Hepatocyte (in vitro differentiated cells): ENCODE measurements around the gene MRPL3.

ENCODE experiments used
- EZH2phosphoT487 ChIP-seq: fragments of 200-600 bp; sonication (generic); IDR thresholded peaks from one replicate; pipeline ENCODE4 v1.6.1; 2018; ENCODE audit warnings: antibody characterized with exemption, mild to moderate bottlenecking, low read depth, moderate library complexity; ENCODE audit not compliant: unreplicated experiment, severe bottlenecking
- TF ChIP-seq, protein P1 (sequence below): fragments of 200-600 bp; sonication (generic); IDR thresholded peaks from 2 replicates; pipeline ENCODE4 v1.5.1; 2016; ENCODE audit warnings: antibody characterized with exemption, mild to moderate bottlenecking; ENCODE audit not compliant: poor library complexity

- TF ChIP-seq, protein P1, sequence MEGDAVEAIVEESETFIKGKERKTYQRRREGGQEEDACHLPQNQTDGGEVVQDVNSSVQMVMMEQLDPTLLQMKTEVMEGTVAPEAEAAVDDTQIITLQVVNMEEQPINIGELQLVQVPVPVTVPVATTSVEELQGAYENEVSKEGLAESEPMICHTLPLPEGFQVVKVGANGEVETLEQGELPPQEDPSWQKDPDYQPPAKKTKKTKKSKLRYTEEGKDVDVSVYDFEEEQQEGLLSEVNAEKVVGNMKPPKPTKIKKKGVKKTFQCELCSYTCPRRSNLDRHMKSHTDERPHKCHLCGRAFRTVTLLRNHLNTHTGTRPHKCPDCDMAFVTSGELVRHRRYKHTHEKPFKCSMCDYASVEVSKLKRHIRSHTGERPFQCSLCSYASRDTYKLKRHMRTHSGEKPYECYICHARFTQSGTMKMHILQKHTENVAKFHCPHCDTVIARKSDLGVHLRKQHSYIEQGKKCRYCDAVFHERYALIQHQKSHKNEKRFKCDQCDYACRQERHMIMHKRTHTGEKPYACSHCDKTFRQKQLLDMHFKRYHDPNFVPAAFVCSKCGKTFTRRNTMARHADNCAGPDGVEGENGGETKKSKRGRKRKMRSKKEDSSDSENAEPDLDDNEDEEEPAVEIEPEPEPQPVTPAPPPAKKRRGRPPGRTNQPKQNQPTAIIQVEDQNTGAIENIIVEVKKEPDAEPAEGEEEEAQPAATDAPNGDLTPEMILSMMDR: no peak
- no peak for TF ChIP-seq EZH2phosphoT487
Observed at GRCh38 chr3:131547585-131547984, 44.8 kb upstream of the MRPL3 start.
